ENCODE measurements around the gene TUBB.

The TUBB gene

GRCh38 chr6:30757261-30757904 lies 37.2 kb downstream of the TUBB start:
- H3K27ac ChIP-seq (ENCODE audit: low read depth, low read length, poor library complexity, severe bottlenecking) = no peak overlapping the region
- TF ChIP-seq CTCF (IDR thresholded peaks at IDR 0.05; ENCODE audit: low read length) = no peak
- TF ChIP-seq EZH2 (IDR thresholded peaks at IDR 0.05; ENCODE audit: borderline replicate concordance, low read length) = no peak
- no peaks in the 10 kb centered on the region for H3K9me2 ChIP-seq (ENCODE audit: low read depth, low read length)
- H3F3A ChIP-seq (ENCODE audit: insufficient read depth, low read length) = no peaks in the 10 kb centered on the region
- H3K36me3 ChIP-seq (ENCODE audit: insufficient read depth, low read length) = no peaks in the 10 kb centered on the region
- H3K4me1 ChIP-seq (ENCODE audit: insufficient read depth, low read length, severe bottlenecking) = no peaks in the 10 kb centered on the region
- no peak overlapping the region for H3K4me3 ChIP-seq (ENCODE audit: low read depth, low read length, poor library complexity, severe bottlenecking)
- no peak overlapping the region for H3K4me2 ChIP-seq (ENCODE audit: low read length)
- H3K9me3 ChIP-seq (ENCODE audit: low read length) = no peaks in the 10 kb centered on the region
- H2AFZ ChIP-seq (ENCODE audit: low read length) = no peak overlapping the region
- no peaks in the 10 kb centered on the region for H3K79me2 ChIP-seq (ENCODE audit: insufficient read depth, low read length)
- H3K27me3 ChIP-seq (ENCODE audit: insufficient read depth, low read length) = no peaks in the 10 kb centered on the region; the same call in 1 of the 2 replicates
- no peaks in the 10 kb centered on the region for H4K20me1 ChIP-seq (ENCODE audit: insufficient read depth, low read length)
- no peak overlapping the region for H3K9ac ChIP-seq (ENCODE audit: low read length)

- no peak overlapping the region for H3K9ac ChIP-seq (ENCODE audit: low read length)
- no peak overlapping the region for H3K27ac ChIP-seq (ENCODE audit: low read depth, low read length, poor library complexity, severe bottlenecking)
- no peak overlapping the region for H3K4me2 ChIP-seq (ENCODE audit: low read length)
- H3K36me3 ChIP-seq (ENCODE audit: insufficient read depth, low read length) = no peaks in the 10 kb centered on the region
- no peak overlapping the region for H2AFZ ChIP-seq (ENCODE audit: low read length)
- no peaks in the 10 kb centered on the region for H3K4me1 ChIP-seq (ENCODE audit: insufficient read depth, low read length, severe bottlenecking)
- TF ChIP-seq CTCF (IDR thresholded peaks at IDR 0.05; ENCODE audit: low read length) (no peak), EZH2 (IDR thresholded peaks at IDR 0.05; ENCODE audit: borderline replicate concordance, low read length) (no peak)
- no peak overlapping the region for H3K4me3 ChIP-seq (ENCODE audit: low read depth, low read length, poor library complexity, severe bottlenecking)
- no peaks in the 10 kb centered on the region for H4K20me1 ChIP-seq (ENCODE audit: insufficient read depth, low read length)
- no peaks in the 10 kb centered on the region; the same call in 1 of the 2 replicates for H3K27me3 ChIP-seq (ENCODE audit: insufficient read depth, low read length)
- H3K79me2 ChIP-seq (ENCODE audit: insufficient read depth, low read length) = no peaks in the 10 kb centered on the region
- no peaks in the 10 kb centered on the region for H3F3A ChIP-seq (ENCODE audit: insufficient read depth, low read length)
- no peaks in the 10 kb centered on the region for H3K9me3 ChIP-seq (ENCODE audit: low read length)
- no peaks in the 10 kb centered on the region for H3K9me2 ChIP-seq (ENCODE audit: low read depth, low read length)
Observed at GRCh38 chr6:30759575-30760239, 39.6 kb downstream of the TUBB start.

- no peak overlapping the region for H3K4me3 ChIP-seq (ENCODE audit: low read depth, low read length, poor library complexity, severe bottlenecking)
- H3F3A ChIP-seq (ENCODE audit: insufficient read depth, low read length) = no peaks in the 10 kb centered on the region
- H2AFZ ChIP-seq (ENCODE audit: low read length) = no peak overlapping the region
- no peaks in the 10 kb centered on the region for H3K79me2 ChIP-seq (ENCODE audit: insufficient read depth, low read length)
- H3K4me1 ChIP-seq (ENCODE audit: insufficient read depth, low read length, severe bottlenecking) = no peaks in the 10 kb centered on the region
- no peaks in the 10 kb centered on the region for H4K20me1 ChIP-seq (ENCODE audit: insufficient read depth, low read length)
- no peaks in the 10 kb centered on the region for H3K9me2 ChIP-seq (ENCODE audit: low read depth, low read length)
- TF ChIP-seq EZH2 (IDR thresholded peaks at IDR 0.05; ENCODE audit: borderline replicate concordance, low read length) (no peak), CTCF (IDR thresholded peaks at IDR 0.05; ENCODE audit: low read length) (no peak)
- no peaks in the 10 kb centered on the region; the same call in 1 of the 2 replicates for H3K27me3 ChIP-seq (ENCODE audit: insufficient read depth, low read length)
- no peak overlapping the region for H3K27ac ChIP-seq (ENCODE audit: low read depth, low read length, poor library complexity, severe bottlenecking)
- no peaks in the 10 kb centered on the region for H3K9me3 ChIP-seq (ENCODE audit: low read length)
- H3K9ac ChIP-seq (ENCODE audit: low read length) = no peak overlapping the region
- H3K4me2 ChIP-seq (ENCODE audit: low read length) = no peak overlapping the region
- H3K36me3 ChIP-seq (ENCODE audit: insufficient read depth, low read length) = no peaks in the 10 kb centered on the region
Observed at GRCh38 chr6:30760549-30760948, 40.4 kb downstream of the TUBB start.

Data from OCI-LY1 (cell line).